IPS-18a (cell line): ENCODE data around the gene CDK4.

Experiments used
- H3K27ac ChIP-seq: one replicate; pipeline ENCODE4 v1.5.1; 2013; ENCODE audit warnings: low read length
- H3K27me3 ChIP-seq: one replicate; pipeline ENCODE4 v1.6.1; 2013; ENCODE audit warnings: mild to moderate bottlenecking, low read length; ENCODE audit not compliant: control insufficient read depth, insufficient read depth
- H3K36me3 ChIP-seq: one replicate; pipeline ENCODE4 v1.6.1; 2013; ENCODE audit warnings: low read depth, low read length; ENCODE audit not compliant: control insufficient read depth
- H3K4me1 ChIP-seq: one replicate; pipeline ENCODE4 v1.6.1; 2013; ENCODE audit warnings: low read depth, low read length; ENCODE audit not compliant: control insufficient read depth
- H3K4me3 ChIP-seq: one replicate; pipeline ENCODE4 v1.5.1; 2013; ENCODE audit warnings: low read length
- H3K9ac ChIP-seq: one replicate; pipeline ENCODE4 v1.6.1; 2013; ENCODE audit warnings: mild to moderate bottlenecking, low read length, moderate library complexity
- H3K9me3 ChIP-seq: one replicate; pipeline ENCODE4 v1.6.1; 2013; ENCODE audit warnings: low read depth, low read length; ENCODE audit not compliant: control insufficient read depth

CDK4 gene

DNA sequence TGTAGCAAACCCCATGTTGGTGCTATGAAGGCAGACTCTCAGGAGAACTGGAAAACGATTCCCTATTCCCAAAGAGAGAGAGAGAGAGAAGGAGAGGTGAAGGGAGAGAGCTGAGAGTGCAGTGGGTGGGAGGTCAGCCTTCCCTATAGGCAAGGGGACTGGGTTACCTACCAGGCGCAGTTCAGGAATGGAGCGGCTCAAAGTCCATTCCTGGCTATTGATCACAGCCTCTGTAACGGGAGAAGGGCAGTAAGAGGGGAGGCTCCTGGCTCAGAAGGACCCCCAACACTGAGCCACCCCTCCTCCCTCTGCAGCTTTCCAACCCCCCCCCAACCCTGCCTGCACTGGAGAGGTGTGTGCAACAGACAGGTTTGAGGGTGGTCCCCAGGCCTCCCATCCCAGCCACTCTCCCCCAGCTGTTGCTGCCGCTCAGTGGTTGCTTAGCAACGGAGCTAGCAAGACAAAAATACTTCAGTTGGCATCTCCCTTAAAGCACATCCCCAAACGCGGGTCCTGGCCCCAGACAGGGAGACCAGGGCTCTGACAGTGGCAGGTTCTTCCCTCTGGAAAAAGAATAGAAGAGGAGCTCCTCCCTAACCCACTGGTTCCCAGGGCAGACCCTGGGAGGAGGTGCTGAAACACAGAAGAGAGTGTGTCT is 16.8 kb downstream of the CDK4 start:
- Histone ChIP-seq H3K4me3 (peak overlapping the region; percentile 54), H3K27ac (no peak overlapping the region), H3K36me3 (no peaks in the 10 kb centered on the region), H3K9ac (no peak overlapping the region), H3K4me1 (peaks cover 16% of the 10 kb centered on the region), H3K27me3 (peaks cover 100% of the 10 kb centered on the region), H3K9me3 (no peaks in the 10 kb centered on the region)

DNA sequence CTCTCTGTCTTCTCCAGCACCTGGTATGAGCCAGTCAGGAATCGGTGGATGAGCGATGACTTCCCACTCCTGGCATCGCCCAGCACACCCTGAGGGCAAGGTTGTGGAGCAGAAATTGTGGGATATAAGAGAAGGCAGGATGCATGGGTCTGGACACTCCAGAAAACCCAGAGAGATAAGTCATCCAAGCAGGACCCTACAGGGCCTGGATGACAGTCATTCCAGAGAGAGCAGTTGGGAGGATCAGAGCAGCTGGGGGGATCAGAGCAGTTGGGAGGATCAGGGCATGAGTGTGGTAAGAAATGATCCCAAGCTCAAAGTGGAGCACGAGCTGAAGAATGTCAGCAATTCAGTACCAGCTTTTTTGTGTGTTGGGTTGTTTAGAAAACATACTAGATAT is 17.5 kb downstream of the CDK4 start:
- no peak overlapping the region for H3K9ac ChIP-seq
- peaks cover 14% of the 10 kb centered on the region for H3K4me1 ChIP-seq
- no peaks in the 10 kb centered on the region for H3K9me3 ChIP-seq
- no peaks in the 10 kb centered on the region for H3K36me3 ChIP-seq
- no peak overlapping the region for H3K27ac ChIP-seq
- peaks cover 100% of the 10 kb centered on the region for H3K27me3 ChIP-seq
- H3K4me3 ChIP-seq: no peak overlapping the region

DNA sequence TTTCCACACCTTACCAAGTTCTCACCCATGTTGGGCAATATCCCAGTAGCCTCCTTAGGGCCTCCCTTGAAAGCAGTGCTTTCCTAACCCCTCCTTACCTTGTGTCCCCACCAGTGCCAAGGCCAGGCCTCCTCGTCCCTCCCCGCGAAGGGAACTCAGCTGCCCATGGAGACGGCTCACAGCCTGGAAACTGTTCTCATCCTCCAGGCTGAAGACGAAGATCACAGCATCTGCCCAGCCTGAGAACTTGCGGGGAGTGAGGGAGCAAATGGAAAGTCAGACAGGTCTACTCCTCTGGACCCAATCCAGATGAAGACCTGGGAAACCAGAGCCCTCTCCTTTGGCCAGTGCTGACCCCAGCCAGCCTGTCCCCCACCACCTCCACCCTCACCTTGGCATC is 18.2 kb downstream of the CDK4 start:
- Histone ChIP-seq H3K27me3 (peaks cover 100% of the 10 kb centered on the region), H3K9me3 (no peaks in the 10 kb centered on the region), H3K36me3 (no peaks in the 10 kb centered on the region), H3K9ac (no peak overlapping the region), H3K4me3 (no peak overlapping the region), H3K27ac (no peak overlapping the region), H3K4me1 (peaks cover 8% of the 10 kb centered on the region)

DNA sequence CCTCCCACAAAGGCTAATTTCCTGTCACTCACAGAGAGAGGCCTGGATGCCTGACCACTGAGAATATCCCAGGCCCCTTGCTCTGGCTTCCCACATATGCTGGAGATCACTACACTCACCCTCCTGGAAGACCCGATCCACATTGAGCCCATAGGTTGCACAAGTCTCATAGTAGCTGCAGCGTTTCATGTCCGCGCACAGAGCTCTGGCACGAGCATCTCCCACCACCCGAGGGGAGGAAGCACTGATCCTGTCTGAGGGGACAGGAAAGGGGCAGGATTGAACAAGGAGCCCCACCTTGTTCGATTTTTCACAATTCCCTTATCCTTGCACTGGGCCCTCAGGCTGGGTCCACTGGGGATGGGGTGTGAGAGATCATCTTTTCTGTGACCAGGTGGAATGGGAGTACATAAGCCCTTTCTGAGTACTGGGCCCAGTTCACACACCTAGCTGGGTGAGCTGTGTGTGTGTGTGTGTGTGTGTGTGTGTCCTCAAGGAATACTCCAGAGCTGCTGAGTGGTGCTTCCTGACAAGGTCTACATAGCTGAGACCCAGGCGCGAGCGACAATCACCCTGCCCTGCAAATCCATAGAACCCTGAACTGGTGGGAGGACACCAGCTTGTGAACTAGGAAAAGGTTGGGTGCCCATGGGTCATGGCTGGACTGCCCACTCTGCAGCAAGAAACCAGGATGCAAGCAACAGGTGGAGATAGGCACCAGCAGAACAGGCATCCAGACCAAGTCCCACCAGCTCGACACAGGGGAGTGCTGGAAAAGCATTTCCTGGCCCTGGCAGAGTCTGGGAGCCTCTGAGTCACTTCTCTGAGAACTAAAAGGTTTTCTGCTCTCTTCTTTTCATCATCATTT is 19.1 kb downstream of the CDK4 start:
- peaks cover 100% of the 10 kb centered on the region for H3K27me3 ChIP-seq
- no peaks in the 10 kb centered on the region for H3K9me3 ChIP-seq
- no peak overlapping the region for H3K27ac ChIP-seq
- H3K4me3 ChIP-seq: no peak overlapping the region
- H3K36me3 ChIP-seq: no peaks in the 10 kb centered on the region
- H3K4me1 ChIP-seq: peaks cover 8% of the 10 kb centered on the region
- H3K9ac ChIP-seq: no peak overlapping the region

DNA sequence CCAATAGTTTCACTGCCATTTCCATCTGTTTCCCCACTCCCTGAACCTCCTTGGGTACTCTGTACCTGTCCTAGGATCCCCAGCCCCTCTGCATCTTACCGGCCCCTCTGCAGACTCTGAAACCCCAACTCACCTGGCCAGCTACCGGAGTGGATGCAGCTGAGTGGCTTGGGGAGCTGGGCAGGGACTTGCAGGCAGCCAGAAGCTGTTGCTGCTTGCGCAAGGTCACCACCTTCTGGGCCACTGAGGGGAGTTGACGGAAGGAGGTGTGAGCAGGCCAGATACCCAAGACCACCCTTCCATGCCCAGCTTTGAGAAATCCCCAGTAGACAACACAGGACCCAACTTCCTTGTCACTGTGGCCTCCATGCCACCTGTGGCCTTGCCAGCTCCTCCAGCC is 19.8 kb downstream of the CDK4 start:
- peaks cover 100% of the 10 kb centered on the region for H3K27me3 ChIP-seq
- no peak overlapping the region for H3K9ac ChIP-seq
- no peaks in the 10 kb centered on the region for H3K36me3 ChIP-seq

DNA sequence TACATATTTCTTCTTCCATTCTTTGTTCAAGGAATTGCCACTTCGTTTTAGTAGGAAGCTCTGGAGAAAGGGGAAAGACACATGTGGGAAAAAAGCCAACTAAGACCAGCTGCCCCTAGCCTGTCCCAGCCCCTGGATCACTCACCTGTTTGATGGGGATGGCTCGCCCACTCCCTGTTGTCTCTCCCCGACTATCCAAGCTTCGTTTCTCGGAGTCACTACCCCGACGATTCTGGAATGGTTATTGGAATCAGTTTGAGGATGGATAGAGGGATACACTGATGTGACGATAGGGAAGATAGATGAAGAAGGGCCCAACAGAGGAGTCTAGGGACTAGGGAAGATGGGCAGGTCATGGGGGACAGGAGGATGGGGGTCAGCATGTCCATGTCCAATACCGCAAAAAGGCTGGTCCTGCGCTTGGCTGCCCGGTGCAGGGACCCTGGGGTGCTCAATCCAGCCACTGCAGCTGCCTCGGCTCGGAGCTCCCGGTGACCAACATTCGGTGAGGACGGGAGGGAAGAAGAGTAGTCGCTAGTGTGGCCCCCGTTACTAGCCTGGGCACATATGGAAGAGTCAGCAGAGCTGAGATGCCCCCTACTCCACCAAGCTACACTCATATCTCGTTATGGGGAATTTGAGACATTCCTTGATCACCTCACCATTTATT is 20.6 kb downstream of the CDK4 start:
- no peak overlapping the region for H3K4me3 ChIP-seq
- H3K27ac ChIP-seq: no peak overlapping the region
- H3K4me1 ChIP-seq: peaks cover 8% of the 10 kb centered on the region
- H3K9me3 ChIP-seq: no peaks in the 10 kb centered on the region
- no peak overlapping the region for H3K9ac ChIP-seq
- peaks cover 100% of the 10 kb centered on the region for H3K27me3 ChIP-seq
- H3K36me3 ChIP-seq: no peaks in the 10 kb centered on the region

More for the DNA sequence above, 19.8 kb downstream of the CDK4 start:
- H3K27ac ChIP-seq: no peak overlapping the region
- no peak overlapping the region for H3K4me3 ChIP-seq
- H3K4me1 ChIP-seq: peaks cover 8% of the 10 kb centered on the region
- H3K9me3 ChIP-seq: no peaks in the 10 kb centered on the region

DNA sequence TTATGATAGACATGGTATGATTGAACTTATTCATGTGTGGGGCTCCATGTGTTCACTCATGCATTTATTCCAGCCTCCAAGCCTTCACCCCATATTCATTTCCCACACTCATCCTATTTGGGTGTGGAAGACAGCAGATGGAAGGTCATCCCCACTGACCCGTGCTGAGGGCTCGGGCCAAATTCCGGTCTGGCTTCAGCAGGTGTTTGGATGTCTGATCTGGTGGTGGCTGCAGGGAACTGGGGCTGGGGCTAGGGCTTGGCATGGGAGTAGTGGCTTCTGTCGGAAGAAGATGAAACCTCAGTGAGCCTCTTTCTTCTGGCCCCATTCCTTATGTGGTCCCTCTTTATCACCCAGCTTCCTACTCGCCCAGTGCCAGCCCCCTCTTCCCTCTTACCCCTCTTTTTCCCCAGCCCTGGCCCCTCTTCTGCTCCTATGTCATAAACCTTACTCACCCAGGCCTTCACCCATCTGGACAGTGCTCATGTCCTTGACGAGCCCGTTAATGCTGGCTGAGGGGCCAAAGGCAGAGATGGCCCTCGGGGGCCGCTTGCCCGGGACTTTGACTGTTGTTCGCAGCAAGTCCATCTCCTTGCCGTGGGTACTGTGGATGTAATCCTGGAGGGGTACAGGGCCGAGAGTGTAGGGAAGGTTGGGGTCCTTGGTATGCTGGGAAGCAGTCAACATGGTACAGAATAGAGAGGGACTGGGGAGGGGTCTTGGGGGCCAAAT is 21.6 kb downstream of the CDK4 start:
- Histone ChIP-seq H3K4me1 (peaks cover 5% of the 10 kb centered on the region), H3K36me3 (no peaks in the 10 kb centered on the region), H3K9me3 (no peaks in the 10 kb centered on the region), H3K9ac (no peak overlapping the region), H3K27ac (no peak overlapping the region), H3K27me3 (peaks cover 99% of the 10 kb centered on the region), H3K4me3 (no peak overlapping the region)

DNA sequence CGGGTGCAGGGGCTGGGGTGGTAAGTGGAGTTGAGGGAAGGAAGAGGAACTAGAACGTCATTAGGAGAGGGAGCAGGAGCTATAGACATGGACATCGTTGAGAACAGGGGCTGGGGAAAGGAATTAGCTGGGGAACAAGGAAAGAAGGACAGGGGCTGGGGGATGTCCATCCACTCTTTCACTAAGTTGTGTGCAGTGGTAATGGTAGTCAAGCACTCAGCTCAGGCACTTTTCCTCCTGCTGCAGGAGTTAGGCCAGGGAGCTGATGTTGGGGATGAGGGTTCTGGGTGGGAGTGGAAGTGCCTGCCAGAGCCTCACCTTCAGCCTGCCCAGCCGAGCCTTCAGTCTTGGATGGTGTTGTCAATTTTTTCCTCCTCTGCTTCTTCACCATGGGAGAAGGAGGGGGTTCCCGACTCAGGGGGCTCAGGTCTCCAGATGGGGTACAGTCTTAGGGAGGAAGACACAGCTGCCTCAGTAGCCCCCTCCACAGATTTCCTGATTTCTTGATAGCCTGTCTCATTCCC is 22.7 kb downstream of the CDK4 start:
- Histone ChIP-seq H3K9me3 (no peaks in the 10 kb centered on the region), H3K9ac (no peak overlapping the region), H3K27ac (no peak overlapping the region), H3K4me3 (no peak overlapping the region), H3K4me1 (no peaks in the 10 kb centered on the region), H3K27me3 (peaks cover 99% of the 10 kb centered on the region), H3K36me3 (no peaks in the 10 kb centered on the region)

DNA sequence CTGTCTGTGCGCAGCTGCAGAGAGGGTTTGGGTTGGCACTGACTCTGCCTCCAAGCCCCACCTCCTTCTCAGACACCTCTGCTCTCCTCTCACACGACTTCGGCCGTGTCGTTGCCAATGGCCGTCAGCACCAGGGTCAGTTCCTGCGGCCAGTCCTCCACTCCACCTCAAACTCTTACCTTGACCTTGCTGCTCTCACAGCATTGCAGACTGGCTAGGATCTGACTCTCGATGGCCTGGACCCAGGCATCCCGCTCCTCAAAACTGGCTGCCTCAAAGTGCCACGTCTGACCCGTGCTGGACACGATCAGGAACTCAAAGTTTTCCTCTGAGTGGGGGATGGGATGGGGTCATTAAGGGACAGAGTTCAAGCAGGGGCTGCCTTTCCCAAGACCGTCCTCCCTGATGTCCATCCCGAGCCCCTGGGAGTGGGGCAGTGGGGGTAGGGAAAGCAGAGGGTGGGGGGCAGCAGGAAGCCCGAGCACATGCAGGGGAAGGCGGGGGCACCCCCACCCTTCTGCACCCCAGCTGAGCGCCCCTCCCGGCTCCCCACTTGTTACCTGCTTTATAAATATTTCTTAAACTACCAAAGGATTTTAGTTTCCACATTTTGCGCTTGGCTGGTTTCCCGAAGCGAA is 24.2 kb downstream of the CDK4 start:
- no peaks in the 10 kb centered on the region for H3K36me3 ChIP-seq
- no peaks in the 10 kb centered on the region for H3K9me3 ChIP-seq
- H3K27me3 ChIP-seq: peaks cover 98% of the 10 kb centered on the region
- H3K4me1 ChIP-seq: no peaks in the 10 kb centered on the region
- no peak overlapping the region for H3K9ac ChIP-seq
- H3K27ac ChIP-seq: no peak overlapping the region
- no peak overlapping the region for H3K4me3 ChIP-seq

DNA sequence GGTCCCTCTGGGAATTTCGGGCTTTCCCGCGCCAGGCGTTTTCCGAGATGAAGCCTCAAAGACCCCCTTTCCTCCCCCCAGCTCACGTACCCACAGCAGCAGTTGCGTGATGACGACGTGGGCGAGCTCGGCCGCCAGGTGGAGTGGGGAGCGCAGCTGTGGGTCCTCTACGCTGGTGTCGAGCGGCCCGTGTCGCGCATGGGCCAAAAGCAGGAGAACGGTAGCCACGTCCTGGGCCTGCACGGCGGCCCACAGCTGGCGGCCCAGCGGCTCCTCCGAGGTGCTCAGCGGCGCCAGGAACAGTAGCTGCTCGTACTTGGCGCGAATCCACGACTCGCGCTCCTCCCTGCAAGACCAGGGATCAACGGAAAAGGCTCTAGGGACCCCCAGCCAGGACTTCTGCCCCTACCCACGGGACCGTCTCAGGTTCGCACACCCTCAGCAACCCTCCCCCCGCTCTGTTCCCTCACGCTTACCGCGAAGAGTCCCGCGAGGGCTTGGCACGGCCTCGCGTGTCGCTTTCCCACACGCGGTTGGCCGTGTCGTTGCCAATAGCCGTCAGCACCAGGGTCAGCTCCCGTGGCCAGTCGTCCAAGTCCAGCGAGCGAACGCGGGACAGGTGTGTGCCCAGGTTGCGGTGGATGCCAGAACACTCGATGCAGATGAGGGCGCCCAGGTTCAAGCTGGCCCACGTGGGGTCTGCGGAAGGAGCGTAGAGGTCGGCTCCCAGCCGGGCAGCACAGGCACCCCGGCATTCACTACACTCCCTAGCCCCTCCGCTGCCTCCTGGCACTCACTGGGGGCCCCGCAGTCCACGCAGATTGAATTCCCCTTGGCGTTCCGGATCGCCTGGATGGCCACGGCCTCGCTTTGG is 25.0 kb downstream of the CDK4 start:
- H3K9ac ChIP-seq: no peak overlapping the region
- no peaks in the 10 kb centered on the region for H3K9me3 ChIP-seq
- H3K27ac ChIP-seq: no peak overlapping the region
- H3K27me3 ChIP-seq: peaks cover 91% of the 10 kb centered on the region
- peak overlapping the region; percentile 75 for H3K4me3 ChIP-seq
- H3K36me3 ChIP-seq: no peaks in the 10 kb centered on the region
- H3K4me1 ChIP-seq: no peaks in the 10 kb centered on the region
